ENCODE data around the gene CBFA2T2.

DNA sequence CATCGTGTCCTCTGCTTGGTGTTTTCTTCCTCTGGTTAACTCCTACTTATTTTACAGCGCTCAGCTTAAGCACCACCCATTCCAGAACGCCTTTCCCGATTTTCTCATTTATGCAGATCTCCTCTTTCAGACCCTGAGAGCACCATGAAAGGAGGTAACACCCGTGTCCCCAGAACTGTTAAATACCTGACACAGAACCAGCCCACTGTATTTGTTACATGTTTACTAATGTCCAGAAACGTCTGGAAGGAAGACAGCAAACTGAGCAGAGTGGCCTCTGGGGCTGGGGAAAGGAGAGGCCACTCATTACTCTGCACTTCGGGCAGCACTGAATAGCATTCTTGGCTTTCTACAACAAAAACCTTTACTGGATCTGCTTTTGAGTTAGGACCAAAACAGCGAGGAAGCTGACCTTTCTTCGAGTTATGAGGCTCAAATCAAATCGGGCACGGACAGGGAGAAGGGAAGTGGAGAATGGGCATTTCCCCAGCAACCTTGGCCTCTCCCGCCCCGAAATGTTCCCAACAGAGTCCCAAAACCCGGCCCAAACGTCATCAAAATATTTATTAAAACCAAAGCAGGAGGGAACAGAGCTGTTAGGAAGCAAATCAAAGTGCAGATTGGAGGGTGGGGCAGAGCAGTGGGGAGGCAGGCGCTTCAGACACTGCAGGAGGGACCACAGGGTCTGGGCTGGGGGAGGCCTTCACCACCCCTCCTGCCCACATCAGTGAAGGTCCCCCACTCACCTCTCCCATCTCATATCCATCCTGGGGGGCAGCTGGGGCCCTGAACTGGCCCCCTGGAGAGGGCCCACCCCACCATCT lies 185.5 kb downstream of the CBFA2T2 start:
- TF ChIP-seq, protein P1, sequence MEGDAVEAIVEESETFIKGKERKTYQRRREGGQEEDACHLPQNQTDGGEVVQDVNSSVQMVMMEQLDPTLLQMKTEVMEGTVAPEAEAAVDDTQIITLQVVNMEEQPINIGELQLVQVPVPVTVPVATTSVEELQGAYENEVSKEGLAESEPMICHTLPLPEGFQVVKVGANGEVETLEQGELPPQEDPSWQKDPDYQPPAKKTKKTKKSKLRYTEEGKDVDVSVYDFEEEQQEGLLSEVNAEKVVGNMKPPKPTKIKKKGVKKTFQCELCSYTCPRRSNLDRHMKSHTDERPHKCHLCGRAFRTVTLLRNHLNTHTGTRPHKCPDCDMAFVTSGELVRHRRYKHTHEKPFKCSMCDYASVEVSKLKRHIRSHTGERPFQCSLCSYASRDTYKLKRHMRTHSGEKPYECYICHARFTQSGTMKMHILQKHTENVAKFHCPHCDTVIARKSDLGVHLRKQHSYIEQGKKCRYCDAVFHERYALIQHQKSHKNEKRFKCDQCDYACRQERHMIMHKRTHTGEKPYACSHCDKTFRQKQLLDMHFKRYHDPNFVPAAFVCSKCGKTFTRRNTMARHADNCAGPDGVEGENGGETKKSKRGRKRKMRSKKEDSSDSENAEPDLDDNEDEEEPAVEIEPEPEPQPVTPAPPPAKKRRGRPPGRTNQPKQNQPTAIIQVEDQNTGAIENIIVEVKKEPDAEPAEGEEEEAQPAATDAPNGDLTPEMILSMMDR (IDR thresholded peaks at IDR 0.05; ENCODE audit: poor library complexity) = no peak
- TF ChIP-seq EZH2phosphoT487 (IDR thresholded peaks at IDR 0.05; ENCODE audit: low read depth, severe bottlenecking, unreplicated experiment) = no peak

Measured in hepatocyte (in vitro differentiated cells).